Left ventricle myocardium superior (tissue), 1 donor: Measurements from ENCODE around the gene SCYL1. TPM values are rescaled to one million over a fixed set of nuclear protein-coding genes. Genes with fewer than 3 reads are reported as not detected.

Experiments used
- ATAC-seq: fragments of 200-7000 bp; cut with Tn5 transposase; one replicate; pipeline ENCODE4 v1.9.1; 2020; ENCODE audit warnings: mild to moderate bottlenecking, moderate library complexity
- DNase-seq: peaks from one replicate; pipeline ENCODE4 v3.0.0-alpha.2; 2020
- intact Hi-C: fragments of 100-400 bp; cut with micrococcal nuclease; formaldehyde crosslinking; loops from one replicate; pipeline ENCODE4 v1.11.0; 2022
- total RNA-seq: library from RNA; stranded (reverse); fragmentation: NEBNext Ultra II Directional; extraction: Animal tissue kit (Norgen Biotek cat#: 25700); gene quantifications from one replicate; pipeline ENCODE4 v1.2.1, GENCODE V29; 2021
- donor health status: DM: no; HTN: yes; CAD: no; lungs with severe emphysema.

The SCYL1 gene
- total RNA-seq, 1 donor from 2014 or later: 60.4 TPM

DNA sequence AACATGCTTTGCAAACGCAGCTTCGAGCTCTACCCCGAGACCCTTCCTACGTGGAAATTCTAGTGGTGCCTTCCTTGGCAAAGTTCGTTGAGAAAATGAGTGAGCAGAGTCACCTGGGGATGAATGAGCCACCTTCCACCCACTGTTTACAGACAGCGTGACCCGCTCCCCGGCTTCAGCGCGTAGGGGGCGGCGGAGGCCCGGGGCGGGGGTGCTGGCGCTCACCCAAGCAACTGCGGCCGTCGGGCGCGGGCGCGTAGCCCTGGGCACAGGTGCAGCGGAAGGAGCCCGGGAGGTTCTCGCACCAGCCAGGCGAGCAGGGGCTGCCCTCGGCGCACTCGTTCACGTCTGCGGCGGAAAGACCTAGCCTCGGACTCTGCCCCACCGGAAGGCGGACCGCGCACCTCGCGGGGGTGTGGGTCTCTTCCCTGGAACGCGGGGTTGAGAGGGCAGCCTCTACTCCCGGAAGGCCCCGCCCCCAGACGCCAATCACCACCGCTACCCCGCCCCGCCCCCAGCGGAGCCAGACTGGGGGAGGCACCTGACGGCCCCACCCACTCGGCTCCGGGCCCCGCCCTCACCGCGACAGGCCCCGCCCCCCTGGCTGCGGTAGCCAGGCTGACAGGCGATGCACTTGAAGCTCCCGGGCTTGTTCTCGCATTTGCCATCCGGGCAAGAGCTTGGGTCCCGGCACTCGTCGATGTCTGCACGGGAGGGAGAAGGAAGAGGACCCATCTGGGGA lies 21.5 kb downstream of the SCYL1 start:
- peak; percentile 89 for DNase-seq
- intact Hi-C loops: loop anchor here (10.0 kb wide), 1 partner anchor 48 kb away; the partner anchor contains the start of gene KCNK7
- ATAC-seq: peak; percentile 76

DNA sequence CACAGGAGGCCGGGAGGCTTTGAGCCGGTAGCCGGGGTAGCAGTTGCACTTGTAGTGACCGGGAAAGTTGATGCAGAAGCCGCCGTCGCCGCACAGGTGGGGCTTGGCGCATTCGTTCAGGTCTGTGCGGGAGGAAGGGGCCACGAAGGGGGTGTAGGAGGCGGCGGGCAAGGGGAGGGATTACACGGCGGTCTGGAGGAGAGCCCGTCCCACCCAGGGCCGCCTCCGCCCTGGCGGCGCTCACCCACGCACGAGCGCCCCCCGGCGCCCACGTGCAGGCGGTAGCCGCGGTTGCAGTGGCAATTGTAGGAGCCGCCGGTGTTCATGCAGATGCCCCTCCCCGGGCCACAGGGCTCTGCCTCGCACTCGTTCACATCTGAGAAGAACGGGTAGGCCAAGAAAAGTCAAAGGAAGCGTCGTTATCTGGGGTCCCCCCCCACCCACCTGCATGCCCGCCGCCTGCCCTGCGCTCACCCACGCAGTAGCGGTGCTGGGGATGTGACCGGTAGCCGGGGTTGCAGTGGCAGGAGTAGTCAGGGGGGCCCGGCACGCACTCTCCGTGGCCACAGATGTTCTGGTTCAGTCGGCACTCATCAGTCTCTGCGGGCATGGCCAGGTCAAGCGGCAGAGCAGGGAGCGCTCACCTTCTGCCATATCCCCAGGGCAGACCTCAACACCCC lies 22.7 kb downstream of the SCYL1 start:
- no peak for DNase-seq
- no peak for ATAC-seq
- intact Hi-C loops: loop anchor here (10.0 kb wide), 1 partner anchor 47 kb away; the partner anchor contains the start of gene KCNK7

DNA sequence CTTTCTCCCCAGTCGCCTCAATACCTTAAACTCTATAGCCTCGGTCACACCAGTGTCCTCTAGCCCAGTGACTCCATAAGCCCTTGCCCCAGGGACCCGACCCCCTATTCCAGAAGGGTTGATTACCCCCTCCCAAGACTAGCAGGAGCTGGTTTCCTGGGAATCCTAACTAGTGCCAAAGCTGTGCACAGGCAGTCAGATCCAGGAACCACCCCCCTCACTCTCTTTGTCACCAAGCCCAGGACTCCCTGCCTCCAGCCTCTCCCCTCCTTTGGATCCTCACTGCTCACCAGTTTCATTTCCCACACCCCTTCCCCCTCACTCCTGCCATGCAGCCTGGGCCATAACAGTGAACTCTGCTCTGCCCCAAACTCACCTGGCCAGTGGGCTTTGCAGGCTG lies 23.5 kb downstream of the SCYL1 start:
- DNase-seq (no peak), ATAC-seq (no peak)
- intact Hi-C loops: loop anchor here (10.0 kb wide), 1 partner anchor 46 kb away; the partner anchor contains the start of gene KCNK7

DNA sequence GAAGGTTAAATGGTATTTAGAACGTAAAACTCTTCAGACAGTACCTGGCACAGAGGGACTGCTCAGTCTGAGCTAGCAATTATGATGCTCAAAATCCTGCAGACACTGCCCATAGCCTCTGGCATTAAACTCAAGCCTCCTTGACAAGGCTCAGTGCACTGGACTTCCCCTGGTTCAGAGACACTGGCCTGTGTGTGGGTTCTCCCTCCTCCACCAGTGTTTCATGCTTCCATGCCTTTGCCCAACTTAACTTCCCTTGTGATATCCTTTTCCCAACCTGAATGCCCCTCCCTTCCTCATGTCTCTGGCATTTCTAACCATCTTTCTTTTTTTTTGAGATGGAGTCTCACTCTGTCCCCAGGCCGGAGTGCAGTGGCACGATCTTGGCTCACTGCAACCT lies 24.2 kb downstream of the SCYL1 start:
- ATAC-seq (no peak), DNase-seq (no peak)
- intact Hi-C loops: loop anchor here (10.0 kb wide), 1 partner anchor 46 kb away; the partner anchor contains the start of gene KCNK7

DNA sequence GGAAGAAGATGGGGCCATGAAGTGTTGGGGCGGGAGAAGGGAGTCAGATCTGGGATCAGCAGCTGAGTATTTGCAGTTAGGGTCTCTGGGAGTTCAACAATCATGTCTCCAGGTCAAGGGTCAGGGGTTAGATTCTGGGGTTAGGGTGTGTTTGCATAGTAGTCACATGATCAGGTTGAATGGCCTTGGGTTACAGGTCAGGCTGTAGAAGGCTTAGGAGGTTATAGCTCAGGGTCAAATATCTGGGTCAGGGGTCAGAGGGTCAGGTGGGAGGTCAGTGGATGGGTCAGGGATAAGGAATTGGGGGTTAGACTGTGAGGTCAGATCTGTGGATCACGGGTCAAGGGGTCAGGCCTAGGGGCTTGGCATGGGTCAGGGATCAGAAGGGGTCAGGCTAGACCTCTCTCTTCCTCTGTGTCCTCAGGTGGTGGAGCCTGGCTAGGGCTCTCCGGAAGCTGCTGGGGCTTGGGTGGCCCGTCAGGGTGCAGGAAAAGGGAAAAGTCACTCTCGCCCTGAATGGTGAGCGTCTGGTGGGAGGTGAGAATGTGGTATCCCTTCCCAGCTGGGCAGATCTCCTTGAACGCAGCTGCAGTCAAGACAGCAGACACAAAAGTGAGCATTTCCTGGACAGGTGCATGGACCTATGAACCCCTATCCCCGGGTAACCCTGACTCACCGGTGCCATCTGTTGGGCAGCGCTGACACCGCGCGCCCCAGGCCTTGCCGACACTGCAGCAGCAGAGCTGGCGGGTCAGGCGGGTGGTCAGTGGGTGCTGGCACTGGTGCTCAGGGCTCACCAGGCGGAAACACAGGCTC lies 26.9 kb downstream of the SCYL1 start:
- peak; percentile 40 for ATAC-seq
- DNase-seq: peak; percentile 67
- intact Hi-C loops: no loop called here

DNA sequence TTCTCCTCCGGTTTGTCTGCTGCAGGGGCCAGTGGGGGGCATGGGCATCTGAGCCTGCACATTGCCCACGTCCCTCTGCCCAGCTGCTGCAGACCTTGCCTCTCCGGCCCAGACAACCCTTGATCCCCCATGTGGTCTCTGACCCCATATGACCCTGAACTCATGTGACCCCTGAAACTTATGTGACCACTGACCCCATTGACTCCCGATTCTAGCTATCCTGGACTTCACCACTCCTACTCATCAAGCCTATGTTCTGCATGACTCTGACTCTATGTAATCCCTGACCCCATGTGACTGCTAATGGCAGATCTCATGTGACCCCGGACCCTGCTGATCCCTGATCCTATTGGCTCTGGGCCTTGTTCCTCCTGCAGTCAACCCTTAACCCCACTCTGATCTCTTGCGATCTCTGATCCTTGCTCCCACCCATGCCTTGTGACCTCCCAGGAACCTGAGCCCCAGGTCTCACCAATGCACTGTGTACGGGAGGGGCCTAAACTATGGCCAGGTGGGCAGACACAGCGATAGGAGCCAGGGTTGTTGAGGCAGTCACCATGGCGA lies 27.6 kb downstream of the SCYL1 start:
- DNase-seq (no peak), ATAC-seq (no peak)
- intact Hi-C loops: no loop called here

DNA sequence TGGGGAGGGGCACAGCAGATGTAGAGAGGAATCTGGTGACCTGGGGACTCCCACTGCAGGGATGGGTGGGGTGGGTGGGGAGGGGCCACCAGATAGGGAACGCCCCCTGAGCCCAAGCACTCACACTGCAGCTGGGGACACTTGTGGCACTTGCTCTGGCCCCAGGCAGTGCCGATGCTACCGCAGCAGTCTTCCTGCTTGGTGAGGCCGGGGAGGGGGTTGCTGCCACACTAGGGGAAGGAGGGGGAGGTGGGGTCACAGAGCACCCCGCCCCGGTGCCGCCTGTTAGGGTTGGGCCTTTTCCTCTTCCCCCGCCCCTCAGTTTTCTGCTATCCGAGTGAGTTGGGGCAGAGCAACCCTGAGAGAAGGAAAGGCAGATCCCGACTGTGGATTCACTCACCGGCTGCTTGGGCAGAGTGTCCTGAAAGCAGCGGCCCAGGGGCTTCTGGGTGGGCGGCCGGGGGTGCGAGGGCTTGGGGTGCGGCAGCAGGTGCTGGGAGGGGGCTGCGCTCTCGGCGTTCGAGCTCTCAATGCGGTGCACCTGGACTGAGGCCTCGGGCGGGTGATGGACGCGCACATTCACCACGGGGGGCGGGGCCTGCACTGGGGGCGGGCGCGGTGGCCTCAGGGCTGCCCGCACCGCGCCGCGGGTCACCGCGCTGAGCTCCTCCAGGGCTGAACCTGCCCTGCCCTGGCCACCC lies 28.6 kb downstream of the SCYL1 start:
- intact Hi-C loops: no loop called here
- no peak for DNase-seq
- ATAC-seq: no peak

DNA sequence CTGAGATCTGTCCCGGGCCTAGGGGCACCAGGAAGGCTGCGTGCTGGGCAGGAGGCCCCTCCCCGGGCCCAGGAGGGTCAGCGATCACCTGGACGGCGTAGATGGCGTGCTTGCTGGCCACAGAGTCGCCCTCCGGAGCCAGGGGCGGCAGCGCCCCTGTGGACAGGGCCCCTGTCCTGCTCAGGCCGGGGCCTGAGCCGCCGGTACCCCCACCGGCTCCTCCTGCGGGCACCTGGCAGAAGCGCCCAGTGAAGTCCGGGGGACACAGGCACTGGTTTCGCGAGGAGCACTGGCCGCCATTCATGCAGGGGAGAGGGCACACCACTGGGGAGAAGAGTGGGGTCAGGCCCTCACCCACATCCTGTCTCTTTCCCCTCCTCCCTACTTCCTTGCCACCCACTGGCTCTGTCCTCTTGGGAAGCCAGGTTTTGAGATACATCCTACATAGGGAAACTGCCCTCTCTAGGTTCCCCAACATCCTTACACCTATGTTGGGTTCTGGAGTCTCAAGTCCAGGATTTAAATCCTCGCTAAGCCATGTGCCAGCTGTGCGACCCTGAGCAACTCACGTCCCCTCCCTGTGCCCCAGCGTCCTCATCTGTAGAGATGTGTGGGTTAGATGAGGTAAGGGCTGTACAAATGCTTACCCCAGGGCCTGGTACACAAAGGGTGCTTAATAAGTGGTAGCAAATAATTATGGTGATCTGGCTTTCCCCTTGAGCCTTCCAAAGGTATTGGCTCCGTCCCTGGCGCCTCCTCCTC lies 29.4 kb downstream of the SCYL1 start:
- intact Hi-C loops: no loop called here
- ATAC-seq: no peak

DNA sequence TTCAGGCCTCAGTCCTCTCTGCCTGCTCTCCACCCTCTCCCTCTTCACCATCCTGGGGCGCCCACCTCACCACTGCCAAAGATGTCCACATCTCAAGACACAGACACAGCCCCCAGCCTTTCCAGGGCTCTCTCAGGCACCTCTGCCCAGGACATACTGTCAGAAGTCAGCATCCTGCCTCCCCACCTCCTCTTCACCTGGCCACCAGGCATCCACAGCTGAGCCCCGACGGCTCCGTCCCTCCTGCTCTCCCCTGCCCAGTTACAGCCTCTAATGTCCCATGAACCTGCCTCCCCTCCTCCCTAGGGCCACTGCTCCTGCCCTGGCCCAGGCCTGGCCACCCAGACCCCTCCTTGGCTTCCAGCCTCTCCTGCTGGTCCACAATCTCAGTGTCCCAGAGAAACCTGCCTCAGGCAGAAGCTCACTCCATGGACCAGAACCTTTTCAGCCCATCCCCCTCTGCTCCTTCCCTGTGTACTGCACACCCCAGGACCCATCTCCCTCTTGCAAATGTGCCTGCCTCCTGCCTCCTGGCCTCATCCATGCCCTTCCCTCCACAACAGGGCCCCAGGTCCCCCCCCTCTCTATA lies 30.1 kb downstream of the SCYL1 start:
- DNase-seq: no peak
- intact Hi-C loops: no loop called here
- no peak for ATAC-seq

More for the DNA sequence above, 29.4 kb downstream of the SCYL1 start:
- DNase-seq: no peak

DNA sequence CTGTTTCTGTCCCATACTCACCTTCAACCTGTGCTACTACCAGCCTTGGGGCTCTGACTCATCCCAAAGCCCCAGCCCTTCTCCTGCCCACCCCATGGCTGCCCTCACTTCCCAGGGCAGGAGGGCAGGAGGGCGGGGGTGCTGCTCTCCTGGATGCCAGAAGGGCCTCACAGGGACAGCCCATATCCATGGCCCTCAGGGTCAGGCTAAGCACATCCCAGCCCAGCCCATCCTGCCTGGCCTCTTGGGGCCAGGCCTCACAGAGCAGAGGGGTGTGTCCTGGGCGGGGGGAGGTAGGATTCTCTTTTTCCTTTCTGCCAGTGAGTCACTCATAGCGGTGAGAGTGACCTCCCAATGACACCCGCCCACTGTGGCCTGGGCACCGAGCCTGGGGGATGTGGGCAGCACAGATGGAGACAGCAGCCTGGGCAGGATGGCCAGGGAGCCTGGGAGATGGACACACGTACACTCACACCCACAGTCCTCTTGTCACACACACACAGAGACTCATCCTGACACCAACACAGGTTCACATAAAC lies 30.9 kb downstream of the SCYL1 start:
- intact Hi-C loops: no loop called here
- DNase-seq: peak; percentile 71
- ATAC-seq: peak; percentile 2

DNA sequence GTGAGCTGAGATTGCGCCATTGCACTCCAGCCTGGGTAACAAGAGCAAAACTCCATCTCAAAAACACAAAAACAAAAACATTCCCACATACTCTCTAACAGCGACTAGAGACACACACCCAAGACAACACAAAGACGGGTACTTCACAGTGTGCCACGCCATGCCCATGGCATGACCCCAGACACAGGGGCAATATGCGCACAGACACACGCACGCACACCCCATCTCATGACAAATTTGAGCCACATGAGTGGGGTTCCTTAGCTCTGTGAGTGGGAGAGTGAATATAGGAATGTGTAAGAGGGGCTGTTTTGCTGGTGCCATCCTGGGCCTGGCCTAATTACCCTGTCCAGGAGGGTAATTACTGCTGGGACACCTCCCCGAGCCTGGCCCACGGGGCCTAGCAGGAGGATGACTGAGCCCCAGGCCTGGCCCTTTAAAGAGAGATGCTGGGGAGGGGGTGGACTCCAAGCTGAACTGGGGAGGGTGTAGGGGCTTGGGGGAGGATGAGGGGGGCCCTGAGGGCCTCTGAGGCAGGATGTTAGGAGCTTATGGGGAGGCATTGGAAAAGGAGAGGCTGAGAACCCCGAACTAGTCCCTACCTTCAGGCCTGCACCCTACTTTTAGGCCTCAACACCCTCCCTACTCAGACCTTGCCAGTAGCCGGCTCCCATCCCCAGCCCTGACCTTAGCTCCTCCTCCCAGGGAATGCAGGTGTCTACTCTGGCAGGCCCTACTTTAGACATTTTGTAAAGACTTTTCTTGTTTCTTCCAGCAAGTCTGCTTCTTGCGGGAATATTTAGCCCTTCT lies 31.8 kb downstream of the SCYL1 start:
- intact Hi-C loops: no loop called here
- no peak for DNase-seq
- ATAC-seq: no peak

DNA sequence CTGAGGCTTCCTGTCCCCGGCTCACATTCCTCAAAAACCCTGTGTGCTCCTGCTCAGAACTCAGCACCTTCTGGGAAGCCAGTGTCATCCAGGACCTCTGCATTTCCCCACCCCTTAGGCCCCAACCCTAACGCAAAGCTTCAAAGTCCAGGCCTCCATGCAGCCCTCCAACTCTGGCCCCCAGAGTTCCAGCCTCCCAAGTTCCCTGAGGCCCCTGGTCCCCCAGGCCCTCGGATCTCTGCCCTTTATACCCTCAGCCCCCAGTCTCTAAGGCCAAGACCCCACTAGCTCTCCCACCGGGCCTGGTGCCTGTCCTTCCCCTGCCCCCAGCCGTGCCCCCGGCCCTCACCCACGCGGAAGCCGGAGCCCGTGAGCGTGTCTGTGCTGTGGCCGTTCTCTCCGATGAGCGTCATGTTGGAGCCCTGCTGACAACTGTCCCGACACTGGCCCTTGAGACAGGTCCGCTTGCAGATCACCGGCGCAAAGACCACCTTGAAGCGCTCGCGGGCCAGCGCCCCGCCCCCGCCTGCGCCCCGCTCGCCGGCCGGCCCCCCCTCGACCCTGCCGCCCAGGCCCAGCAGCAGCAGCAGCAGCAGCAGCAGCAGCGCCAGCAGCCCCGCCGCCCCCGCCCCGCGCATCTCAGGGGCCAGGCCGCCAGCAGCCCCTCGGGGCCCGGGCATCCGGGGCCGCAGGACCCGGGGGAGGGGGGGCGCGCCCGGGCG lies 32.6 kb downstream of the SCYL1 start:
- intact Hi-C loops: no loop called here
- peak; percentile 68 for DNase-seq
- no peak for ATAC-seq

DNA sequence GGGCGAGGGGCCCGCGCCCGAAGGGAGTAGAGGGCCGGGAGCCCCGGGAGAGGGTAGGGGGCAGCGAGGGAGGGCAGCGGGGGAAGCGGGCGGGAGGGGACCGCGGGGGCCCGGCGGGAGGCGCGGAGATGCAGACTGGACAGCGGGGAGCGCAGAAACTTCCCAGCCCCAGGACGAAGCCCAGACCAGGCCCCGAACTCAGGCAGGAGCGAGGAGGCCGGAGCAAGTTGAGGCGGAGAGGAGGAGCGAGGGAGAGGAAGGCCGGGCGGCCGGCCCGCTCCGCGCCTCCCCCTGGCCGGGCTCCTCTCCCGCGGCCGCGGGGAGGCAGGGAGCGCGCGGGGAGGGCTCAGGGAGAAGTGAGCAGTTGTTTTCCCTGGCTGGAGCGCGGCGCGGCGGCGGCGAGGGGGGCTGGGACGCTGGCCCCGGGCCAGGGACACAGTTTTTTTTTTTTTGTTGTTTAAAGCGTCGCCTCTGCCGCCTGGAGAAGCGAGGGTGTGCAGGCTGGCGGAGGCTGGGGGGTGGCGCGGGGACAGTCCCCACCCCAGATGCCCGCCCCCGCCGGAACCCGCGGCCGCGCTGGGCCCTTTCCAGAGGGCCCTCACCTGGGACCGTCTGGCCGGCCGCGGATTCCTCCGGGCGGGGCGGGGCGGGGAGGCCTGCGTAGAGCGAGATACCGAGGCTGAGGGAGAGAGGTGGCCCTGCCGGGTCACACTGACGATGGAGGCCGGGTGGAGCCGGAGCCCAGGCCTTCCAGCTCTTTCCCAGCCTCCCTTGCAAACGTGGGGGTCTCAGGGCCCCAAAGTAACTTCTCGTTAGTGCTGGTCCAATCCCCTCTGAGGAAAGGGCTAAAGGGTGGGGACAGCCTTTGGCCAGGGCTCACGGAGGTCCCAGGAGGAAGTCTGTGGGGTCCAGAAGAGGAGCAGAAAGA lies 33.4 kb downstream of the SCYL1 start, which contains the start of gene LTBP3:
TSS of gene LTBP3 (minus strand) at position 358 of the 928 bp plus-strand sequence. CDS start 400 bp downstream, outside the sequence.
- intact Hi-C loops: no loop called here
- peak; percentile 86 for ATAC-seq

DNA sequence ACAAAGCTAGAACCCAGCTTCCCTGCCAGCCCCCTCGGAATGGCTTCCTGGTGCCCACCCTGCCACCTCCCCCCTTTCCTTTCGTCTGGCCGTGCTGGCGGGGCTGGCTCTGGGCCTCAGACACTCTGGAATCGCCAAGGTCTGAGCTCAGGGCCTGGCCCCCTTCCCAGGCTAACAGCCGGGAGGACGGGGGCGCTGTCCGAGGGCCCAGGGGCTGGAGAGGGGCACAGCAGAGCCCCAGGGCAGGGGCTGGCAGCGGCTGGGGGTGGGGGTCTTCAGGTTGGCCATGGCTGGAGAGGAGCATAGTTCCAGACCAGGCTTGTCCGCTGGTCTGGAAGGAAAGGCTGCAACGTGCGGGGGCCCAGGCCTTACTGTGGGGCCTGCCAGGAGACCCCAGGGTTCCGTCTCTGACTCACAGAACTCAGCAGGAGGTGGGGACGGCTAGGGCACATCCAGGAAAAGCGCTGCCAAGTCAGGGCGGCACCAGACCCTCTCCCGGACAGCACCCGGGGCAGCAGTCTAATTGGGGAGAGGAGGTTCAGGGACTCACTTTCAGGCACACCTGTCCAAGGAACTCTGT lies 34.1 kb downstream of the SCYL1 start:
- ATAC-seq: peak; percentile 72
- peak; percentile 88 for DNase-seq
- intact Hi-C loops: no loop called here

More for the DNA sequence above, 33.4 kb downstream of the SCYL1 start, which contains the start of gene LTBP3:
- DNase-seq: peak; percentile 92
